HG03354 (cell line): ENCODE measurements around the gene CAMK4.
"Not testable (repeated sequence)": the region's sequence is repeated elsewhere in the genome, so short reads cannot be mapped to it uniquely, and the experiment has no call there.

Experiments
- ATAC-seq: cut with Tn5 transposase; IDR thresholded peaks from one replicate; pipeline ENCODE4 v1.9.1; 2021; ENCODE audit warnings: mild to moderate bottlenecking; ENCODE audit not compliant: unreplicated experiment, poor library complexity, severe bottlenecking

Gene CAMK4

GRCh38 chr5:111299831-111300432 lies 75.7 kb downstream of the CAMK4 start:
- no peak for ATAC-seq

- no peak for ATAC-seq
These were observed 77.1 kb downstream of the CAMK4 start for GRCh38 chr5:111301264-111301663.

- not testable (repeated sequence) for ATAC-seq
These were observed 77.9 kb downstream of the CAMK4 start for GRCh38 chr5:111302043-111302442.

- ATAC-seq, result no peak
These were observed 84.8 kb downstream of the CAMK4 start for GRCh38 chr5:111308951-111309350.

- ATAC-seq, result no peak
These were observed 85.2 kb downstream of the CAMK4 start for GRCh38 chr5:111309384-111309783.

- no peak for ATAC-seq
These were observed 86.8 kb downstream of the CAMK4 start for GRCh38 chr5:111310711-111311620.

GRCh38 chr5:111311666-111312065 lies 87.5 kb downstream of the CAMK4 start:
- no peak for ATAC-seq

GRCh38 chr5:111313017-111313724 lies 89.0 kb downstream of the CAMK4 start:
- no peak for ATAC-seq

- ATAC-seq, result no peak
These were observed 96.8 kb downstream of the CAMK4 start for GRCh38 chr5:111320953-111321352.

GRCh38 chr5:111321376-111321775 lies 97.2 kb downstream of the CAMK4 start:
- ATAC-seq, result no peak

- ATAC-seq, result no peak
These were observed 102.4 kb downstream of the CAMK4 start for GRCh38 chr5:111326551-111326950.

GRCh38 chr5:111337133-111337532 lies 112.9 kb downstream of the CAMK4 start:
- ATAC-seq, result peak; percentile 52

- peak; percentile 75 for ATAC-seq
These were observed 113.5 kb downstream of the CAMK4 start for GRCh38 chr5:111337688-111338087.

- no peak for ATAC-seq
These were observed 121.5 kb downstream of the CAMK4 start for GRCh38 chr5:111345731-111346130.

GRCh38 chr5:111347021-111347420 lies 122.8 kb downstream of the CAMK4 start:
- no peak for ATAC-seq

GRCh38 chr5:111348661-111349329 lies 124.6 kb downstream of the CAMK4 start:
- ATAC-seq, result no peak

- no peak for ATAC-seq
These were observed 125.2 kb downstream of the CAMK4 start for GRCh38 chr5:111349429-111349828.

GRCh38 chr5:111353035-111353434 lies 128.9 kb downstream of the CAMK4 start:
- no peak for ATAC-seq

GRCh38 chr5:111358726-111359125 lies 134.5 kb downstream of the CAMK4 start:
- ATAC-seq, result not testable (repeated sequence)

GRCh38 chr5:111360173-111360572 lies 136.0 kb downstream of the CAMK4 start:
- ATAC-seq, result no peak
